ENCODE data around the gene HIF3A.

GRCh38 chr19:46328079-46328478, 31.2 kb downstream of the HIF3A start:
- TF ChIP-seq, protein P1, sequence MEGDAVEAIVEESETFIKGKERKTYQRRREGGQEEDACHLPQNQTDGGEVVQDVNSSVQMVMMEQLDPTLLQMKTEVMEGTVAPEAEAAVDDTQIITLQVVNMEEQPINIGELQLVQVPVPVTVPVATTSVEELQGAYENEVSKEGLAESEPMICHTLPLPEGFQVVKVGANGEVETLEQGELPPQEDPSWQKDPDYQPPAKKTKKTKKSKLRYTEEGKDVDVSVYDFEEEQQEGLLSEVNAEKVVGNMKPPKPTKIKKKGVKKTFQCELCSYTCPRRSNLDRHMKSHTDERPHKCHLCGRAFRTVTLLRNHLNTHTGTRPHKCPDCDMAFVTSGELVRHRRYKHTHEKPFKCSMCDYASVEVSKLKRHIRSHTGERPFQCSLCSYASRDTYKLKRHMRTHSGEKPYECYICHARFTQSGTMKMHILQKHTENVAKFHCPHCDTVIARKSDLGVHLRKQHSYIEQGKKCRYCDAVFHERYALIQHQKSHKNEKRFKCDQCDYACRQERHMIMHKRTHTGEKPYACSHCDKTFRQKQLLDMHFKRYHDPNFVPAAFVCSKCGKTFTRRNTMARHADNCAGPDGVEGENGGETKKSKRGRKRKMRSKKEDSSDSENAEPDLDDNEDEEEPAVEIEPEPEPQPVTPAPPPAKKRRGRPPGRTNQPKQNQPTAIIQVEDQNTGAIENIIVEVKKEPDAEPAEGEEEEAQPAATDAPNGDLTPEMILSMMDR (IDR thresholded peaks at IDR 0.05; ENCODE audit: insufficient read depth, low read depth, low read length): no peak
- no peak for TF ChIP-seq EZH2 (IDR thresholded peaks at IDR 0.05; ENCODE audit: insufficient read depth, low read length)

All from astrocyte (in vitro differentiated cells and primary cell).